HG03558 (cell line): ENCODE results near the gene IFNA10.
"Not testable (repeated sequence)": the region's sequence is repeated elsewhere in the genome, so short reads cannot be mapped to it uniquely, and the experiment has no call there.

Experiments used
- ATAC-seq: cut with Tn5 transposase; IDR thresholded peaks from one replicate; pipeline ENCODE4 v1.9.1; 2021; ENCODE audit warnings: moderate number of reproducible peaks; ENCODE audit not compliant: unreplicated experiment; ENCODE audit errors: extremely low read depth

IFNA10 gene

DNA sequence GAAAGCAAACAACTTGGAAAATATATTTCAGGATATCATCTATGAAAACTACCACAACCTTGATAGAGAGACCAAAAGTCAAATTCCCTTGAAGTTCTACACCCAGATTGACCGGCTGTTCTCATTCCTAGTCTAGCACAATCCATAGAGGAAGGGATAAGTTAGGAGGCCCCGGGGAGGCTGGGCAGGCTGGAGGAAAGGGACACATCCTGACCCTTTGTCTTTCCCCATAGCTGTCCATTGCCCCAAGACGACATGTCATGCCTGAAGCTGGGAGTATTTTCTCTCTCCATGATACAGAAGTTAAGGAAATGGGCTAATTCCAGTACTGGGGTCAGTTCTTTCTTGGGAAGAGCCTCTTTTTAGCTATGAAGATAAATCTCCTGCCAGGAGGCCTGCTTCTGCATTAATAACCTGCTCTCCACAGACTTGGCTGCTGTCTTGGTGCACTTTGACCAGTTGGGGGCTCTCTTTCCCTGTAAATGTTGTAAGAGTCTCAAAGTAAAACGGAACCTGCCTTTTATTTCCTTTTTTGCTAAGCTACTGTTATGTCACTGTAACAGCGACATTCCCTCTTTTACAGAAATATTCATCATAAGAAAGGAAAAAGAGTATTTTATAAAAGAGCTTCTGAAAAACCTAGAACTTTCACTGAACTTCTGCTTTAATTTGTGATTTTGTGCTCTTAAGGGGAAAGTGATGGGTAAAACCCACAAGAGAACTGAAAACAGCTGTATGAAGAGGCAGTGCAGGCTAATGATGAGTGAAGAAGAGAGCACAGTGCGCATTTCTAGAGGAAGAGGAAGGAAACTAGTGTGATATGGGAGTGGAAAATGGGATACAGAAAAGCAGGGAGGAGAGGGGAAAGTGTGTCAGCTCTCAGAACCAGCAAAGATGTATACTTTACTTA, 11.8 kb downstream of the IFNA10 start:
- ATAC-seq = peak; percentile 87

DNA sequence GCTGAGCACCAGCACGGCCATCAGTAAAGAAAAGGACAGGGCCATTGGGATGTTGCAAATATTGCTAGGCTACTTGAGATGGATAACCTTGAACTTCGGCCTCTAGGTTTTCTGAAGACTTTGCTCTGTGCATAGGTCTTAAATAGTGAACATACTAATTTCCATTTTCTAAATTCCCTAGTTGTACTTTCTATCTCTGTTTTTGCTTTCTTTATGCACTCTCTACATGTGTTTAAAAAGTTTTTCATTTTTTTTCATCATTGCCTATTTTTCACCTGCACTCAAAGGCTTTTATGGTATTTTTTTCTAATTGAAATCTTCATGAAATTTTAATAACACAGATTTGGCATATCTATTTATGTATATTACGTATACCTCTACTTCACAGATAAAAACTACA, 19.5 kb downstream of the IFNA10 start, which contains the start of gene IFNA4:
Gene IFNA4, minus strand, starts transcription at position 101 of the 400 bp plus-strand sequence. Its CDS starts 56 bp downstream, at position 45.
- ATAC-seq = not testable (repeated sequence)

DNA sequence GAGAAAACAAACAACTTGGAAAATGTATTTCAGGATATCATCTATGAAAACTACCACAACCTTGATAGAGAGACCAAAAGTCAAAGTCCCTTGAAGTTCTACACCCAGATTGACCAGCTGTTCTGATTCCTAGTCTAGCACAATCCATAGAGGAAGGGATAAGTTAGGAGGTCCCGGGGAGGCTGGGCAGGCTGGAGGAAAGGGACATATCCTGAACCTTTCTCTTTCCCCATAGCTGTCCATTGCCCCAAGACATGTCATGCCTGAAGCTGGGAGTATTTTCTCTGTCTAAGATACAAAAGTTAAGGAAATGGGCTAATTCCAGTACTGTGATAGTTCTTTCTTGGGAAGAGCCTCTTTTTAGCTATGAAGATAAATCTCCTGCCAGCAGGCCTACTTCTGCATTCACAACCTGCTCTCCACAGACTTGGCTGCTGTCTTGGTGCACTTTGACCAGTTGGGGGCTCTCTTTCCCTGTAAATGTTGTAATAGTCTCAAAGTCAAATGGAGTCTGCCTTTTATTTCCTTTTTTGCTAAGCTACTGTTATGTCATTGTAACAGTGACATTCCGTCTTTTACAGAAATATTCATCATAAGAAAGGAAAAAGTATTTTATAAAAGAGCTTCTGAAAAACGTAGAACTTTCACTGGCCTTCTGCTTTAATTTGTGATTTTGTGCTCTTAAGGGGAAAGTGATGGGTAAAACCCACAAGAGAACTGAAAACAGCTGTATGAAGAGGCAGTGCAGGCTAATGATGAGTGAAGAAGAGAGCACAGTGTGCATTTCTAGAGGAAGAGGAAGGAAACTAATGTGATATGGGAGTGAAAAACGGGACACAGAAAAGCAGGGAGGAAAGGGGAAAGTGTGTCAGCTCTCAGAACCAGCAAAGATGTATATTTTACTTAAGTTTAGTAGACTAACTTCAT, 23.9 kb downstream of the IFNA10 start:
- peak; percentile 74 for ATAC-seq

DNA sequence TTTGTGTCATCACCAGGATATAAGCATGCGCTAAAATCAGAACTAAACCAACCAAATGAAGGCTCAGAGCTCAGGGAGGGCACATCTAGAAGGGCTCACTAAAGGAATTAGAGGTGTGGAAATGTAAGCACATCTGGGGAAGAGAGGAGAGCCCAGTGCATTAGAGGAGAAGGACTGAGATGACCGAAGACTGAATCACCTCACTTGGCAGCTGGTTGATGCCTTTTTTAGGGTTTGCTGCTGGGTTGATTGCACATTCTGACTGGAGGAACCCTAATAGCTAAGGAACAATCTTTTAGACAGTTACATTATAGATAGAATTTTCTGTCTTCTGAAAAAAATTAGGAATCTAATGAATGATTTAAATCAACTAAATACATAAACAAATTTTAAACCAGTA, 32.3 kb downstream of the IFNA10 start:
- no peak for ATAC-seq

DNA sequence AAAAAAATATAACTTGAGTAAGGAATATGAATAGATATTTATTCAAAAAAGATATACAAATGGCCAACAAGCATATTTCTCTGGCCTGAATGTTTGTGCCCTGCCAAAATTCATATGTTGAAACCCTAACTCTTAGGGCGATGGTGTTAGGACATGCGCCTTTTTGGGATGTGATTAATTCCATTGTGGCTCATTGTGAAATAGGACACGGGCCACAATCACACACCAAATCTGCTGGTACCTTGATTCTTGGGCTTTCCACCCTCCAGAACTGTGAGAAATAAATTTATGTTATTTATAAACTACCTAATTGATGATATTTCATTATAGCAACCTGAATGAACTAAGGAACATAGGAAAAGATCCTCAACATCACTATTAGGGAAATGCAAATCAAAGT, 34.8 kb downstream of the IFNA10 start:
- no peak for ATAC-seq

DNA sequence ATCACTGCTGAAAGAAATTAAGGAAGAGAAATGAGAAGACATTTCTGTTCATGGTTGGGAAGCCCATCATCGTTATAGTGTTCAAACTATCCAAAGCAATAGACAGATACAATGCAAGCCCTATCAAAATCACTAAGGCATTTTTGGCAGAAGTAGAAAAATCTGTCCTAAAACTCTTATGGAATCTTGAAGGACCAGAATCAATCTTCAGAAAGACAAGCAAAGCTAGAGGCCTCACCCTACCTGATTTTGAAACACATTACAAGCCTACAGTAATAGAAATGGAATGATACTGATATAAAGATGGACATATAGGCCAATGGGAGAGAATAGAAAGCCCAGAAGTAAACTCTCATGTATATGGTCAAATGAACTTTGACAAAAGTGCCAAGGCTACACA, 35.6 kb downstream of the IFNA10 start:
- no peak for ATAC-seq

DNA sequence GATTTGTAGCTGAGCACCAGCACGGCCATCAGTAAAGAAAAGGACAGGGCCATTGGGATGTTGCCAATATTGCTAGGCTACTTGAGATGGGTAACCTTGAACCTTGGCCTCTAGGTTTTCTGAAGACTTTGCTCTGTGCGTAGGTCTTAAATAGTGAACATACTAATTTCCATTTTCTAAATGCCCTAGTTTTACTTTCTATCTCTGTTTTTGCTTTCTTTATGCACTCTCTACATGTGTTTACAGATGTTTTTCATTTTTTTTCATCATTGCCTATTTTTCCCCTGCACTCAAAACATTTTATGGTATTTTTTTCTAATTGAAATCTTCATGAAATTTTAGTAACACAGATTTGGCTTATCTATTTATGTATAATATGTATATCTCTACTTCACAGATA, 40.4 kb downstream of the IFNA10 start, which contains the start of gene IFNA21:
Gene IFNA21, minus strand, starts transcription at position 101 of the 400 bp plus-strand sequence. Its CDS starts 48 bp downstream, at position 53.
- not testable (repeated sequence) for ATAC-seq

DNA sequence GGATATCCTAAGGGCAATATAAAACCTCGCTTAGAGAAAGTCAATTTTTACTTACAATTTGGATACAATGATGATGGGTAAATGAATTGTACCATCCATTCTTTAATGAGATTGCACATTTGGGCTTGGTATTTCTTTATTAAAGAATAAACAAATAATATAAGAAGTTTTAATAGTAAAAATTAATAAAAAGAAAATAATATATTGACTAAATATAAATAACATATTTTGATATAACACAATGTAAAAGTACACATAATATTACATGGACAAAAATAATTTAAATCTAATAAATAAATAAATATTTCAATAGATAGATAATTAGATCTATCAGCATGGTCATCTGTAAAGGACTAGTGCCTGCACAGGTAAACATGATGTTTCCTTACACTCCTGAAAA, 41.4 kb downstream of the IFNA10 start:
- ATAC-seq = no peak

DNA sequence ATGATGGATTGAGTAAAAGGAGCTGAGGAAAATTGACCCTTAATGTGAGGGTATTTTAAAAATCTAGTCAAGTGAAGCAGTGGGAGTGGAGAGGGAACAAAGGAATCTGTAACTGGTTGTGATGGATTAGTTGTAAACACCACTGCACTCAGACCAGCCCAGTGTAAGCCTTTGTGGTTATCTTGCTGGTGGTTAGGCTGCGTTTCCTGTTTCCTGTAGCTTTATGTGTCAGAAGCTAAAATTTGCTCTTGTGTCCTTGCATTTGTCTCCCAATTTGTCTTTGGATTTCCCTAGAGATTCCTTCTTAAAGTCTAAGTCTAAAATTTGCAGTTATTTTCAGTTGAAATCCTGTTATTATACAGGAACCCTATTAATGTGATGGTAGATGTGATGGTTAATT, 46.8 kb downstream of the IFNA10 start:
- ATAC-seq = peak; percentile 98
